ENCODE measurements around the gene TMEM240.
A peak's percentile ranks its signal among the peaks of the same experiment; 100 is the strongest.

Gene TMEM240

DNA sequence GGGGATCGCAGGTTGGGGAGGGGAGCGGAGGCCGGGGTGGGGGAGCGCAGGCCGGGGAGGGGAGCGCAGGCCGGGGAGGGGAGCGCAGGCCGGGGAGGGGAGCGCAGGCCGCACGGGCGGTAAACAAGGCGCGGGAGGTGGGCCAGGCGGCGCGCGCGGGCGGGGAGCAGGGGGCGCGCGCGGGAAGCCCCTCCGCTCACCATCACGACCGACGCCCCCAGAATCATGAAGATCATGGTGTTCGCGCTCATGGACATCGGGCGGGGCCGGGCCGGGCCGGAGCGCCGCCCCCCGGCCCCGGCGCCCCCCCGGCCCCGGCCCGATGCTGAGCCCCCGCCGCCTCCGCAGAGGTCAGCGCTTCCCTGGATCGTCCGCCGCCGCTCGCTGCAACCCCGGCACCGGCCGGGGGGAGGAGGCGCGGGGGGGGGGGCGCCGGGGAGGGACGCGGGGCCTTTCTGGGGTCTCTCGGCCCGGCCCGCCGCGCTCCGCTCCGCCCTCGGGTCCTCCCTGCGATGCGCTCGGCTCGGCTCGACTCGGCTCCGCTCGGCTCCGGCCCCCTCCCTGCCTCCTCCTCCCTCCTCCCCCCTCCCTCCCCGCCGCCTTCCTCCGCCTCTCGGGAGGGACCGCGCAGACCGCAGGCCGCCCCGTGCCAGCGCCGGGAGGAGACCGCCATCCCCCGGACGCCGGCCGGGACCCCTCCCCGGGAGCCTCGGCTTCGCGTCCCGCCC lies at the start of gene TMEM240:
Gene TMEM240 (minus strand): TSS at position 535 of the 728 bp plus-strand sequence. CDS start 278 bp downstream, at position 257.
- peak; percentile 19 to 24 for DNase-seq (ENCODE audit: low read depth in 1 of 2, low spot score in 1 of 2)

DNA sequence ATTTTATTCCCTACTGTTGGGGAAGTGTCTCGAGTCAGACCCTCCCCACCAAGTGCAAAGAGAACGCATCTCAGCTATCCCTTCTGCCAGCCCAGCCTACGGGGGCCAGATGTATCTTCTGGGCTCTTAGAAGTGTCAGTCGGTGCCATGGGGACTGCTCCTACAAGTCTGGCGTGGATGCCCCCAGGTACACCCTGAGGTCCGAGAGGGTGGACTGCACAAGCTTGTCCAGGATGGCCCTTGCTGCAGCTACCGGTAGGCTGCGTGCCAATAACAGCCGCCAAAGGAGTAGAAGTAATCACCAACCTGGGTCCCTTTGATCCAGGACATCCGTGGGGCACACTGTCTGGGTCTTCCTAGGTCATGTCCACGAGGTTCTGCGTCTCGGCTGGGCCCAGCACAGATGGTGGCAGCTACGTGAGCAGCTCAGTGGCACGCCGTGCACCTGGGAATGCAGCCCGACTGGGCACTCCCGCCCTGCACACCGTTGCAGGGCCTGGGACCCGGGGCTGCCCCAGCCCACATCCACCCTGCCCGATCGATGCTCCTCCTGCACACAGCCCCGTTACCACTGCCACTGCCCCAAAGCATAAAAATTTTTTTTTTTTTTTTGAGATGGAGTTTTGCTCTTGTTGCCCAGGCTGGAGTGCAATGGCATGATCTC lies 43.1 kb upstream of the TMEM240 start:
- DNase-seq (ENCODE audit: low read depth in 1 of 2, low spot score in 1 of 2) = no peak

DNA sequence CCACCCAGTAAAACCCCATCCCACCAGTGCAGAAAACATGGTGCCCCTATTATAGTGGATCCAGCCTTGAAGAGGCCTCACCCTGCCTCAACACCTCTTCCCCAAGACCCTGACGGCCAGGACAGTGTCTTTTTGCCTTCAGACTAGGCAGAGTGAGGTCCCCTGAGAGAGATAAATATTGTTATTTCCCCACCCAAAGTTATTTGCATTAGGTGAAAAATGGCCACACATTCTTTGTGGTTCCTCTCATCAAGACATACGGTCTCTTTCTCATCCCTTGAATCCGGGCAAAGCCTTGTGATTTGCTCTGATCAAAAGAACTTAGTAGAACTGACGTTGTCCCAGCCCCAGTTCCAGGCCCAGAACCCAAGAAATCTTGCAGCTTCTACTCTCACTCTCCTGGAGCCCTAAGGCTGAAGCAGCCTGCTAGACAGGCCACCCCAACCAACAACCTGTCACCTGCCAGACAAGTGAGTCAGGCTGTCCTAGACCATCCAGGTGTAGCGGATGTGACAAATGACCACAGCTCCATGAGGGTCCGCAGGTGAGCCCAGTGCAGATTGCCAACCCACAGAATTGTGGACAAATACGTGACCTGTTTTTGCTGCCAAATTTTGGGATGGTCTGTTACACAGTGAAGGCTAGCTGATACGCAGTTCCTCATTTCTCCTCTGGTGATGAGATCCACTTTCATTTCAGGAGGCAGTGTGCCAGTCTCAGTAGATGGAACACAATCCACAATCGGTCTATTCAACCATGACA lies 42.3 kb upstream of the TMEM240 start:
- DNase-seq (ENCODE audit: low read depth in 1 of 2, low spot score in 1 of 2) = no peak

DNA sequence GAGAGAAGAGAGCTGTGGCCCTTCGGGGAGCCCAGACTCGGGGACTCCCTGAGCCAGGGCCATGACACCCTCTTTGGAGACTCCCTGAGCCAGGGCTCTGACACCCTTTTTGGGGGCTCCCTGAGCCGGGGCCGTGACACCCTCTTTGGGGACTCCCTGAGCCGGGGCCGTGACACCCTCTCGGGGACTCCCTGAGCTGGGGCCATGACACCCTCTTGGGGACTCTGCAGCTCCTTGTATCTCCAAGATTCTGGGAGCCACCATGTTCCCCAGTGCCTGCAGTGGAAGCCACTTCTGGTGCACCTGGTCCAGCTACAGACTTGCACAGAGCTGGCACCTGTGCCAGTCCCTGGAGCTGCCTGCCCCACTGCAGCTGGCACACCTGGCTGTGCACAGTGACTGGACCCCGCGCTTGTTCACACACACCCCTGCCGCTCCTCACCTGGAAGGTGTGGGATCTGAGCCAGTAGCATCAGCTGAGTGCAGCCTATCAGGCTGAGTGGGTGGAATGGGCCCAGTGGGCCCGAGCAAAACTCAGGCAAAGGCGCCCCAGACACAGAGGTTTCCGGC lies 38.0 kb upstream of the TMEM240 start:
- DNase-seq (ENCODE audit: low read depth in 1 of 2, low spot score in 1 of 2) = no peak

DNA sequence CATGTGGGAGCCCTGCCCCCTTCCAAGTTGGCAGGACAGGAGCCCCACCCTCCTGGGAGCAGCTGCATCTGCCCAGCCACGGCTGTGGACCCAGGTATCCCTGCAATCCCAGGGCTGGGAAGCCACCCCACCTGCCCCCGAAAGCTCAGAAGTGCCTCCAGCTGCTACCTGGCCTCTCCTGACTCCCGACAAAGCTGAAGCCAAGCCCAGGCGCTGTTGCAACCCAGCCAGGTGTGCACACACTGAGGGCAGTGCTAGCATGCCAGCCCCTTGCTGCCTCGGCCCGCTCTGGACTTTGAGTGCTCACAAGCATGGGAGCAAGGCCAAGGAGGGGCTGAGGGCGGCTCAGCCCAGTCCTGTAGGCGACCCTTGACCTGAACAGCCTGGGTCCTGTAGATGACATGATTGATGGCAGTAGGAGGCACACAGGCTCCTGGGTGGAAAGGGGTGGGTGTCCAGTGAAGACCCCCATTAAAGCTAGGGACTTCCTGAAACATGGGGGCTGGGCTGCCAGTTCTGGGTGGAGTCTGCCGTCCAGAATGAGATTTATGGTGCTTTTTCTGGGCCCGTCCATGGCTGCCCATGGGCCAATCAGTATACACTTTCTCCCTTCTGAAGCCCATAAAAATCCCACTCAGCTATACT lies 37.1 kb upstream of the TMEM240 start:
- no peak for DNase-seq (ENCODE audit: low read depth in 1 of 2, low spot score in 1 of 2)

DNA sequence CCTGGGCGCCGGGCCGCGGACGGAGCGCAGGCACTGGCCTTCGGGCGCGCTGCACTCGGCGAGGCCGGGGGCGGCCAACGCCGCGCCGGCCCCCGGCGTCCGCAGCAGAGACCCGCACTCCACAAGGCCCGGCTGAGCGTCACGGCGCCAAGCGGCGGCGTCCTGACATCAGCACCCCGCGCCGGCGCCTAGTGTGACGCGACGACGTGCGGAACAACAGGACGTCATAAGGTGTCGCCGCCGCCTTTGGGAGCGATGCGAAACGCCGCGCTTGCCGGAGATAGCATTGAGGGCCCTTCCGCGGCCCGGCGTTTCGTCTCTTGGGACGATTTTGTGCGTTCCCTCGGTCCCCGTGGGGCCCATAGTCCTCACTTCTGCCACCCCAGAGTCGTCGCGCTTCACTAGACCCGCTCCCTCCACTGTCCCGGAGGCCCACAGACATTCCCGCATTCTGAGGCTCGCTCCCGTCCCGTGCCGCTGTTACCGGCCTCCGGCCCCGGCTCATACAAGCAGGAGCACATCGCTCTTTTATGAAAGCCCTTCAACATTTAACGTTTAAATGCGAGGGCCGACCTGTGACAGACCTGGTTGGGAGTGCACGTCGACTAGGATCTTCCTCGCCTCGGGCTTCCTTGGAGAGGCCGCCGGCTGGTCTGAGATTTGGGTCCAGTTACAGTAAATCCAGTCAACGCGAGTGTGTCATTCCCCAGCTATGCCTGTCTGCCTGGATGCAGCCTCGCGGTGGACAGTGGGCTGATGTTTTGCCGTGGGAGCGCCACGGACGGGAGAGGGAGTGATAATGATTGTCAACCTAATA lies 34.5 kb upstream of the TMEM240 start, which contains the start of gene SSU72:
Gene SSU72 (minus strand): TSS at position 143 of the 817 bp plus-strand sequence. CDS start 306 bp downstream, outside the sequence.
- DNase-seq (ENCODE audit: low read depth in 1 of 2, low spot score in 1 of 2) = peak; percentile 88

DNA sequence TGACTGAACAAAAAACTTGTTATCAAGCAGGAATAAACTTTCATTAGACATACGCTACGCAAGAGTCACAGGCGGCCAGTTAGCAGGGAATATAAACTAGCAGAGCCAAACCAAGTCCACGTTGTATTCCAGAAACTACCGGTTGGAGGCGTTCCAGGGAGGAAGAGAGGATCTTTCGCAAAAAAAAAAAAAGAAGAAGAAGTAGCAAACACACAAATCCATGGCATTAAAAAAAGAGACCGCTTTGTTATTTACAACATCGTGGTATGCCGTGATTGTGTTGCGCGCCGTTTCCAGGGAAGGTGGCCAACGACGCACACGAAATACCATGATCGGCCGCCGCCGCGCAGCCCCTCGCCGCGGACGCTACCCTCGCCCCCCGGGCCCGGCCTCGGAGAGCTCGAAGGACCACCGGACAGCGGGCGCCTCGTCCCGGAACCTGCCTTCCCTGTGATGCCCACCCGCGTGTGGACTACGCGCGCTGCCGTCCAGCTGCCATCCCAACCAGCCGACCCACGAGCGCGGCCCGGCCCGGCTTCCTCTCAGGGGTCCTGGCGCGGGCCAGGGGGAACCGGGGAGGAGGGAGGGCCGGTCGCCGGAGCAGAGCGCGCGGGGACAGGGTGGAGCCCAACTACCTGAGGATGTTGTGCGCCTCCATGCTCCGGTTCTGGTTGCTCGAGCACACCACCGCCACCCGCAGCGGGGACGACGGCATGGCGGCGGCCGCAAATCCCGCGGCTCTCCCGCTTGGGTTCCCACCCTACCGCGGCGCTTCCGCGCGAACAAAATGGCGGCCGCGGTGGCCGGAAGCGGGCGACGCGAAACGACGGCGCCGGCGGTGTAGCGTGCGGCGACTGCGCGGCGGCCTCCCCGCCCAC lies 33.7 kb upstream of the TMEM240 start:
- peak; percentile 35 to 68 for DNase-seq (ENCODE audit: low read depth in 1 of 2, low spot score in 1 of 2)

DNA sequence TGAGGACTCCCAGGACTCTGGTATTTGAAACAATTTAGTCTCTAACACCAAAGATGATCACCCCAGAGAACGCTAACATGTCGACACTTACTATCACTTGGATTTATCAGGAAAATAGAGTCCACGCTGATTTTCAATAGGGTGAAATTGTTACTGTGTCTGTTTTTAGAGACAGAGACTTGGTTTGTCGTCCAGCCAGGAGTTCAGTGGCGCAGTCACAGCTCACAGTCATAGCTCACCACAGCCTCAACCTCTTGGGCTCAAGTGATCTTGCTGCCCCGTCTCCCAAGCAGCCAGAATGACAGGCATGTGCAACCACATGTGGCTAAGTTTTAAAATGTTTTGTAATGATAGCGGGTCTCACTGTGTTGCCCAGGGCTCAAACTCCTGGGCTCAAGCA lies 28.9 kb upstream of the TMEM240 start:
- no peak for DNase-seq (ENCODE audit: low read depth in 1 of 2, low spot score in 1 of 2)

DNA sequence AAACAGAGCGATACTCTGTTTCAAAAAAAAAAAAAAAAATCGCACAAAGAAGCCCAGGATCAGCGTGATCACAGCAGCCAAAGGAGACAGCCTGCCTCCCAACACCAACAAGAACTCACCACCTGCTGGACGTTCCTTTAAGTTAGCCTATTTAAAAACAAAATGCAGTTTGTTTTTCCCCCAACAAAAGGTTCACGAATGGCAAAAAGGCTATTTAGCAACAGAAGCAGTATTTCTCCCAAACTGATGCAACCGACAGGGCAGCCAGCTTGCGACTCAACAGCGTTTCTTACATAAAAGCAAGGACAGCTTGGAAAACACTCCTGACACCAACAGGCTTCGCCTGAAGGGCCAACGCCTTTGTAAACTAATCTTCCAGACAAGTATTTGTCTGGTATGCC lies 27.5 kb upstream of the TMEM240 start:
- no peak for DNase-seq (ENCODE audit: low read depth in 1 of 2, low spot score in 1 of 2)

DNA sequence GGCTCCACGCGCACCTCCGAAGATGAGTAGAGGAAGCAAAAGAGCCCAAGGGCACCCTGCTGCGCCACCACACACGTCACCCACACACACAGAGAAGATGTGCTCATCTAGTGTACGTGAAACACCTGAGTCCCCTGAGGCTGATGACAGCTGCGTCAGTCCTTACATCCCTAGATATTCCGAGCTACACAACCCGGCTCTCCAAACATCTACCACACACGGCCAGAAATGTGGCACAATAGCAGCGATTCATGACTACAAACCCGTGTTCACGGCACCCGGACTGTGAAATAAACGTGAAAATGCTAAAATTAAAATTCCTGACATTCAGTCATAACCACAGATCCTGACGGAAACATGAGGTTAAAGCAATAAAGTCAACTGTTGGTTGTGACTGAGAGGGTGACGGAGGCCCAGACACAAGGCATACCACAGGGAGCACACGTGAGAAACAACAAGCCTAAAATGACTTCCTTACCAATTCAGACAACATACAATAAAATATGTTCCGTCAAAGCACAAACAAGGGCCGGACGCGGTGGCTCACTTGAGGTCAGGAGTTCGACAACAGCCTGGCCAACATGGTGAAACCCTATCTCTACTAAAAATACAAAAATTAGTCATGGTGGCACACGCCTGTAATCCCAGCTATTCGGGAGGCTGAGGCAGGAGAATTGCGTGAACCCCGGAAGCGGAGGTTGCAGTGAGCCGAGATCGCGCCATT lies 26.9 kb upstream of the TMEM240 start:
- DNase-seq (ENCODE audit: low read depth in 1 of 2, low spot score in 1 of 2) = no peak

DNA sequence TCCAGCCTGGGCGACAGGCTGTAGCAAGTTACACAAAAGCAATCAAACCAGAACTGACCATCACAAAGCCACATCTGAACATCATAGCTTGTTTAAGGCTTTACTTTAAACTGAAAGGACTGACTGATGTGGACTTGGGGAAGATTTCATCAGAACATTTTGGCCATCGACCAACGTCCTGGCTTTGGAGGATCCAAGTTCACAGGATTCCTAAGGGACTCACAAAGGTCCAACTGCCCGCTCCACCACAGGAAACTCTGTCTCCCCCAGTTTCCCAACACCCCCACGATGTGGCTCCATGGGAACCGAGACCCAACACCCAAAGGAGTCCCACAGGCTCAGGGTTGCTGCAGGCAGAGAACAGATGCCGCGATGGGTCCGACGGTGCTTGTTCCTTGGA lies 24.9 kb upstream of the TMEM240 start:
- no peak for DNase-seq (ENCODE audit: low read depth in 1 of 2, low spot score in 1 of 2)

DNA sequence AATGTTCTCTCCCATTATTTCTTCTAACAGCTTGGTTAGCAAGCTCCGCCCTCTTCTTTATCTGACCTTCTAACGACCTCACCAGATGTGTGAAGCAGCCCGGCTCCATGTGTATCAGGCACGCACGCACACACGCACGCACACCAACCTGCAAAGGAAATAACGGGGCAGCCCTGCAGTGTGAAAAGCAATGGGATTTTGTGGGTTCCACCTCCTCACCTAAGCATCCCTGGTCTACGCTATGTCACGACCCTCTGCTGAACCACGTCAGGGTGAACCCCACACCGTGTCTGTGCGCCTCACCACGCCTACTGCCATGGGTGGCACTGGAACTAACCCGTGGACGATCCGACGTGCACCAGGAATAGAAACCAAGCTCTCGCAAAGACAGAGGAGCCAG lies 23.8 kb upstream of the TMEM240 start:
- DNase-seq (ENCODE audit: low read depth in 1 of 2, low spot score in 1 of 2) = no peak

DNA sequence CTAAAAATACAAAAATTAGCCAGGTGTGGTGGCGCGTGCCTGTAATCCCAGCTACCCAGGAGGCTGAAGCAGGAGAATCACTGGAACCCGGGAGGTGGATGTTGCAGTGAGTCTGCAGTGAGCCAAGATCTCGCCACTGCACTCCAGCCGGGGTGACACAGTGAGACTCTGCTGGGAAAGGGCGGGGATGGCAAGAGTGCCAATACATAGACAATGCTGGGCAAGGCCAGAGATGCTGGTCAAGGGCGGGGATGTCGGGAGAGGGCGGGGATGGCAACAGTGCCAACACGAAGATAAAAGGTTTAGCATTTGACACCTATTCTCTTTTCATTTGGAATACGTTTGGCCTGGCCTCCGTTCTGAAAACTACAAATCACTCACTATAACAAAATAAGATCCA lies 23.3 kb upstream of the TMEM240 start:
- no peak for DNase-seq (ENCODE audit: low read depth in 1 of 2, low spot score in 1 of 2)

DNA sequence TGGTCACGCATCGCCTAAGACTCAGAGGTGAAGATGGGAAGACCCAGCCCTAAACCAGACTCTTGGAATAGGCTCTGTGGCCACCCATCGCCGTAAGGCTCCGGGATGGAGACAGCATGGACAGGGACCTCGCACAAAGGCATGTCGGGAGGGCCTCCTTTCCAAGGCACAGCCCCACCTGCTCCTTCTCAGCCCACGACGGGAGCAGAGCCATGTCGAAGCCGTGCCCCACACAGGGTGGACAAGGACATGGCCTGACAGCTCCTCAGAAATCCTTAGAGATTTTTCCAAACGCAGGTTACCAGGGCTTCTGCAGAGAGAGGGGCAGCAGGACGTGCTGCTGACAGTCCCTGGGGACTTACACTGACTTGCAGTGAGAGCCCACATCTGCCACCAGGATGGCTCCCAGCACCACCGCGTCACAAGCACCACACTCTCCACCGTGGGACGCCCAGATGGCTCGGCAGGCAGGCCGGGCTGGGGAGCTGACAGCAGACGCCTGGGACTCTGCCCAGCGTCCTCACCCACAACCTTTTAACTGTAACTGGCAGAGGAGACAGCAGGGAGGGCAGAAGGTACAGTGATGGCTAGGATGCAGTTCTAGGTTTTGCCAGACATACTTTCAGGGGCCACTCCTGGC lies 22.3 kb upstream of the TMEM240 start:
- DNase-seq (ENCODE audit: low read depth in 1 of 2, low spot score in 1 of 2) = no peak

DNA sequence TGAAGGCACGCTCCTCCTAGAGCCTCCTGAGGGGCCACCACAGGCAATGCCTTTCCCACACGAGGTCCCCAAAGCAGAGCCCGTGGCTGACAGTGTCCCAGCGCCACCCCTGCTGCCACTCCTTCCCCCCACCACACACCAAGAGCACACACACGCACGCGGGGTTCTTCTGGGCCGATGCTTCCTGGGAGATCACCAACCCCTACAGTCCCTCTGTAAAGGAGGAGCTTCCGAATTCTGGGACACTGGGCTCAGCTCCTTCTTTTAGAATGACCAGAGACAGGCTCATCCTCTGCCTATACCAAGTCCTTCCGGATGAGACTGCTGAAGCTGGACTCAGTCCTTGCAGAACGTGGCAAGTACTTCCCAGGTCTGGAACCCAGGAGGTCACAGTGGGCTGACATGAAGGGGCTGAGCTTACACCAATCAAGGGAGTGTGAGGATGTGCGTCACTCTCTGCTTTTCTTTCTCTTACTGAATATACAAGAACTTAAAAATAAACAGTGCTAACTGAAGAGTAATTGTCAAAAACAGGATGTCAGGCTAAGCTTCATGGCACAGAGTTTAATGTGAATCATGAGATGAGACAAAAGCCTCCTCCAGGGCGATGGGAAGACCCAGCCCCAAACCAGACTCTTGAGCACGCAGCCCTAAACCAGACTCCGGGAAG lies 21.5 kb upstream of the TMEM240 start:
- DNase-seq (ENCODE audit: low read depth in 1 of 2, low spot score in 1 of 2) = no peak

DNA sequence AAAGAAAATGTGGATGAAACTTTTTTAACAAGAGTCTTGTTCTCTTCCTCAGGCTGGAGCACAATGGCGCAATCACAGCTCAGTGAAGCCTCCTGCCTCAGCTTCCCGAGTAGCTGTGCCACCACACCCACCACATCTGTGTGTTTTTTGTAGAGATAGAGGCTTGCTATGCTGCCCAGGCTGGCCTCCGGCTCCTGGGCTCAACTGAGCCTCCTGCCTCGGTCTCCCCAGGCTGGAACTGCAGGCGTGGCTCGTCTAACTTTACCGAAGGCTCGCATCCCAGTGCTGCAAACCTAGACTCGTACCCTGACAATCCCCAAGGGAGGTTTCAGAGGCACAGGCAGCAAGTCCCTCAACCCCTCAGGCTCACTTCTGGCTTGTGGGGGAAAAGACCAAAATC lies 19.8 kb upstream of the TMEM240 start:
- no peak for DNase-seq (ENCODE audit: low read depth in 1 of 2, low spot score in 1 of 2)

DNA sequence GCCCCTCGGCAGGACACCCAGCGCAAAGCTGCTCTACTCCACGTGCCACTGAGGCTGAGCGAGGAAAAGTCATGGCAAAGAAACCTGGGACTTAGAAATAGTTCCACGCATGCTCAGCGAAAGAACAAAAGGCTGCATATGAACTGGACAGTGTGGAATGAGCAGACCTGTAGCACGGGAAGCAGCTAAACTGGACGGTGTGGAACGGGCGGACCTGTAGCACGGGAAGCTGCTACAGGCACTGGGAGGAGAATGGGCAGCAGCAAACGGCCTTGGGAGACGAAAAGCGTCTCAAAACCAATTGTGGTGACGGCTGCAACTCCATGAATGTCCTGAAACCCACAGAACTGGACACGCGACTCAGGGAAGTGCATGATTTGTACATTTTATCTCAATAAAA lies 18.6 kb upstream of the TMEM240 start:
- no peak for DNase-seq (ENCODE audit: low read depth in 1 of 2, low spot score in 1 of 2)

DNA sequence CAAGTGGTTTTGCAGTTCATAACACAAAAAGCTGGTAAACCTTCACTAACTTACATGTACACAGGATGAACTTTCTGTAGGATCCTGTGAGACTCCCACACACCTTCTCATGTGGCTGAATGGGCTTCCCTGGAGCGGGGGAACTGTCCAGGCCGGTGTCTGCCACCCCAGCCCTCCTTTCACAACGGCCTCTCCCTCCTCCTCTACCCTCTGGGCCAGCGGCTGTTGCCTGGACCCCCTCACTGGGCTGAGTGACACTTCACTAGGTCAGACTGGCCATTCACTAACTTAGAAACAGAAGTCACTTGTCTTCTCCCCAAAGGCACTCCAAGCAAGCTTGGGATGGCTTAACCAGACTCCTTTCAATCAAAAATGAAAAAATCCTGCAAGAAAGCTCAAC lies 18.2 kb upstream of the TMEM240 start:
- DNase-seq (ENCODE audit: low read depth in 1 of 2, low spot score in 1 of 2) = no peak
